Cerebellar cortex (tissue), 1 donor: Measurements from ENCODE around the gene ZNF423.

ENCODE experiments used
- DNase-seq: peaks from one replicate; pipeline ENCODE4 v3.0.0-alpha.2; 2015; ENCODE audit warnings: low spot score

The ZNF423 gene

GRCh38 chr16:49724774-49725173, 131.1 kb downstream of the ZNF423 start:
- DNase-seq, result no peak

GRCh38 chr16:49723310-49723709, 132.6 kb downstream of the ZNF423 start:
- no peak for DNase-seq

GRCh38 chr16:49720225-49720624, 135.7 kb downstream of the ZNF423 start:
- DNase-seq, result no peak

GRCh38 chr16:49717689-49718088, 138.2 kb downstream of the ZNF423 start:
- DNase-seq, result no peak

- no peak for DNase-seq
Observed at GRCh38 chr16:49716339-49716934, 139.5 kb downstream of the ZNF423 start.

- no peak for DNase-seq
Observed at GRCh38 chr16:49713770-49714169, 142.1 kb downstream of the ZNF423 start.

- no peak for DNase-seq
Observed at GRCh38 chr16:49712542-49712941, 143.4 kb downstream of the ZNF423 start.

- DNase-seq, result no peak
Observed at GRCh38 chr16:49712106-49712505, 143.8 kb downstream of the ZNF423 start.

GRCh38 chr16:49709057-49709456, 146.9 kb downstream of the ZNF423 start:
- DNase-seq, result no peak

GRCh38 chr16:49708491-49708890, 147.4 kb downstream of the ZNF423 start:
- no peak for DNase-seq

- no peak for DNase-seq
Observed at GRCh38 chr16:49706620-49707355, 149.1 kb downstream of the ZNF423 start.

- no peak for DNase-seq
Observed at GRCh38 chr16:49704586-49705155, 151.2 kb downstream of the ZNF423 start.

- no peak for DNase-seq
Observed at GRCh38 chr16:49703483-49703882, 152.4 kb downstream of the ZNF423 start.

- DNase-seq, result peak; percentile 81
Observed at GRCh38 chr16:49701789-49702494, 154.0 kb downstream of the ZNF423 start.

- no peak for DNase-seq
Observed at GRCh38 chr16:49701065-49701685, 154.7 kb downstream of the ZNF423 start.

- no peak for DNase-seq
Observed at GRCh38 chr16:49700251-49701064, 155.5 kb downstream of the ZNF423 start.

GRCh38 chr16:49699841-49700175, 156.1 kb downstream of the ZNF423 start:
- no peak for DNase-seq

GRCh38 chr16:49698931-49699840, 156.7 kb downstream of the ZNF423 start:
- no peak for DNase-seq

- no peak for DNase-seq
Observed at GRCh38 chr16:49698453-49698815, 157.5 kb downstream of the ZNF423 start.

GRCh38 chr16:49697631-49698452, 158.1 kb downstream of the ZNF423 start:
- DNase-seq, result no peak
